PC-9 (cell line): ENCODE measurements around the gene HABP2.

Experiments
- EZH2 ChIP-seq: fragments of 200-600 bp; sonication (generic); IDR thresholded peaks from 2 replicates; pipeline ENCODE4 v1.8.0; 2017; ENCODE audit warnings: antibody characterized with exemption, low read depth
- TF ChIP-seq, protein P1 (sequence below): fragments of 200-600 bp; sonication (generic); conservative IDR thresholded peaks from 2 replicates; pipeline ENCODE4 v1.6.1; 2017; ENCODE audit warnings: mixed run types, antibody characterized with exemption, mild to moderate bottlenecking, moderate library complexity

DNA sequence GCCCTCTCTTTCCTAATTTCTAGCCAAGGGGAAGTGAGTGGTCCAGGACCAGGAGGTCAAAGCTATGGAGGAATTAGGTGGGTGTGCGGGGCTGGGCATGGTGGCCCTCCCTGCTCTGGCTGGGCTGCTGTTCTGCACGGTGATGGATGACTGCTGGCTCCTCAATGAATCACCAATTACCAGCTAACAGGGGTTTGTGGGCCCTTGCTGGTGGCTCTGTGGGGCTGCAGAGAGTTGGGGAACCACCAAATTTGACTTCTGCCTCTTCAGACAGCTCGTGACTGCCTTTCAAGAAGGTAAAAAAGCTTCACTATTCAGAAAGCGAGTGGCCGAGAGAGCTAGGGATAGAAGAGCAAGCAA, 35.0 kb upstream of the HABP2 start:
- TF ChIP-seq EZH2: no peak
- TF ChIP-seq, protein P1, sequence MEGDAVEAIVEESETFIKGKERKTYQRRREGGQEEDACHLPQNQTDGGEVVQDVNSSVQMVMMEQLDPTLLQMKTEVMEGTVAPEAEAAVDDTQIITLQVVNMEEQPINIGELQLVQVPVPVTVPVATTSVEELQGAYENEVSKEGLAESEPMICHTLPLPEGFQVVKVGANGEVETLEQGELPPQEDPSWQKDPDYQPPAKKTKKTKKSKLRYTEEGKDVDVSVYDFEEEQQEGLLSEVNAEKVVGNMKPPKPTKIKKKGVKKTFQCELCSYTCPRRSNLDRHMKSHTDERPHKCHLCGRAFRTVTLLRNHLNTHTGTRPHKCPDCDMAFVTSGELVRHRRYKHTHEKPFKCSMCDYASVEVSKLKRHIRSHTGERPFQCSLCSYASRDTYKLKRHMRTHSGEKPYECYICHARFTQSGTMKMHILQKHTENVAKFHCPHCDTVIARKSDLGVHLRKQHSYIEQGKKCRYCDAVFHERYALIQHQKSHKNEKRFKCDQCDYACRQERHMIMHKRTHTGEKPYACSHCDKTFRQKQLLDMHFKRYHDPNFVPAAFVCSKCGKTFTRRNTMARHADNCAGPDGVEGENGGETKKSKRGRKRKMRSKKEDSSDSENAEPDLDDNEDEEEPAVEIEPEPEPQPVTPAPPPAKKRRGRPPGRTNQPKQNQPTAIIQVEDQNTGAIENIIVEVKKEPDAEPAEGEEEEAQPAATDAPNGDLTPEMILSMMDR: no peak
